ENCODE data around the gene SNX18. TPM values are rescaled to one million over a fixed set of nuclear protein-coding genes. Genes with fewer than 3 reads are reported as not detected.

The SNX18 gene
- polyA plus RNA-seq, 1 donor (not counting 4 experiments of a cell fraction or from before 2014, with no cell fraction given) = 7.4 TPM

GRCh38 chr5:54577528-54577927 lies 60.0 kb downstream of the SNX18 start:
- TF ChIP-seq EZH2 (IDR thresholded peaks at IDR 0.05; ENCODE audit: low read length) (no peak), CTCF (optimal IDR thresholded peaks at IDR 0.05 in 1 of 3, IDR thresholded peaks at IDR 0.05 in 1 of 3, conservative IDR thresholded peaks at IDR 0.05 in 1 of 3; ENCODE audit: extremely low read depth in 1 of 3, insufficient read depth in 2 of 3, low read length in 3 of 3) (no peak)
- H3K4me2 ChIP-seq (ENCODE audit: control insufficient read depth, extremely low read depth, insufficient read depth, low read depth, low read length) = no peak overlapping the region
- no peaks in the 10 kb centered on the region for H3K9me1 ChIP-seq (ENCODE audit: control insufficient read depth, extremely low read depth, insufficient read depth, low read length)
- no peaks in the 10 kb centered on the region for H4K20me1 ChIP-seq (ENCODE audit: control insufficient read depth, extremely low read depth, insufficient read depth, low read length)
- H3K27ac ChIP-seq (ENCODE audit: control insufficient read depth, insufficient read depth, low read length) = no peak overlapping the region
- dilution Hi-C loops (cut with MboI; ENCODE audit: extremely low pct_ligation_motif_present, low sequenced_read_pairs) = no loop called here
- no peak overlapping the region for H3K4me3 ChIP-seq (ENCODE audit: control insufficient read depth in 2 of 3, extremely low read depth in 1 of 3, insufficient read depth in 2 of 3, low read depth in 1 of 3, low read length in 3 of 3)
- no peak for DNase-seq (ENCODE audit: low read depth, low spot score)
- no peak for FAIRE-seq
- no peaks in the 10 kb centered on the region for H3K36me3 ChIP-seq (ENCODE audit: control insufficient read depth in 2 of 2, extremely low read depth in 1 of 2, insufficient read depth in 2 of 2, low read length in 2 of 2)
- H3K9ac ChIP-seq (ENCODE audit: control insufficient read depth, extremely low read depth, insufficient read depth, low read length) = no peak overlapping the region
- H3K9me3 ChIP-seq (ENCODE audit: control insufficient read depth, low read depth, low read length) = no peaks in the 10 kb centered on the region
- no peaks in the 10 kb centered on the region for H3K79me2 ChIP-seq (ENCODE audit: control insufficient read depth, insufficient read depth, low read length)
- peaks cover 6% of the 10 kb centered on the region for H3K27me3 ChIP-seq (ENCODE audit: control insufficient read depth, extremely low read depth, insufficient read depth, low read length)
- H2AFZ ChIP-seq (ENCODE audit: control insufficient read depth, low read length) = no peak overlapping the region
- H3K4me1 ChIP-seq (ENCODE audit: control insufficient read depth, extremely low read depth, insufficient read depth, low read length) = no peaks in the 10 kb centered on the region

DNA sequence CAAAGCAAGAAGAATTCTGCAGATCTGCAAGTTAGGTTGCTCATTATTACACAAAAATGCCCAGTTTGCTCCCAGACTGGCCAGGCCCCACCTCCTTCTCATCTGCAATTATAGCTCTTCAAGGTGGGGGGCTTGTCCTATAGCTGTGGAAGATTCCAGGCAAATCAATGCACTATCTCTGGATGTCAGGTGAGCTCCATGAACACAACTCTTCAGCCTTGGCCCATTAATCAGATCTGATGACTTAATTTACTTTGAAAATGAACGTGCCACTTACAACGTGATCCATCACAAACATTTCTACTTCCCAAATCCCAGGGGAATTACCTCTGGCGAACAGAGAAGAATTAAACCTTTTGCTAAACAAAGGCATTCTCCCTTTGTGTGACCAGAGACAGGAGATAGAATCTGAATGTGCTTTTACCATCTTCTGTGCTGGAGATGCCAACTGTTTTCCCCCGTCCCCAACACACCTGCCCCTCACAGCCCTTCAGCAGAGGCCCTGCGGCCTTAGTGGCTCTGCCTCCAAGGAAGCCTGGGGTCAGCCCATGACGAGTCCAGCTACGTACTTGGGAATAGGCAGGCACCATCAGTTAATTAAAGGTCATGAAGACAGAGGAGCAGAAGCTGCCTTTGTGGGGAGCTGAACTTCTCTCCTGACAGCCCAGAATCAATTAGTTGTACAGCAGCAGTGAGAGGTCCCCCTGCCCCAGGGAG lies 60.5 kb downstream of the SNX18 start:
- Histone ChIP-seq H4K20me1 (ENCODE audit: control insufficient read depth, extremely low read depth, insufficient read depth, low read length) (no peaks in the 10 kb centered on the region), H3K27ac (ENCODE audit: control insufficient read depth, insufficient read depth, low read length) (no peak overlapping the region), H3K36me3 (ENCODE audit: control insufficient read depth in 2 of 2, extremely low read depth in 1 of 2, insufficient read depth in 2 of 2, low read length in 2 of 2) (no peaks in the 10 kb centered on the region), H3K9ac (ENCODE audit: control insufficient read depth, extremely low read depth, insufficient read depth, low read length) (no peak overlapping the region), H3K4me2 (ENCODE audit: control insufficient read depth, extremely low read depth, insufficient read depth, low read depth, low read length) (no peak overlapping the region), H2AFZ (ENCODE audit: control insufficient read depth, low read length) (no peak overlapping the region), H3K27me3 (ENCODE audit: control insufficient read depth, extremely low read depth, insufficient read depth, low read length) (peaks cover 6% of the 10 kb centered on the region), H3K9me3 (ENCODE audit: control insufficient read depth, low read depth, low read length) (no peaks in the 10 kb centered on the region), H3K4me1 (ENCODE audit: control insufficient read depth, extremely low read depth, insufficient read depth, low read length) (no peaks in the 10 kb centered on the region), H3K9me1 (ENCODE audit: control insufficient read depth, extremely low read depth, insufficient read depth, low read length) (no peaks in the 10 kb centered on the region), H3K4me3 (ENCODE audit: control insufficient read depth in 2 of 3, extremely low read depth in 1 of 3, insufficient read depth in 2 of 3, low read depth in 1 of 3, low read length in 3 of 3) (no peak overlapping the region), H3K79me2 (ENCODE audit: control insufficient read depth, insufficient read depth, low read length) (no peaks in the 10 kb centered on the region)
- DNase-seq (ENCODE audit: low read depth, low spot score) (no peak), FAIRE-seq (no peak)
- dilution Hi-C loops (cut with MboI; ENCODE audit: extremely low pct_ligation_motif_present, low sequenced_read_pairs) = no loop called here
- TF ChIP-seq EZH2 (IDR thresholded peaks at IDR 0.05; ENCODE audit: low read length) = no peak
- TF ChIP-seq CTCF (optimal IDR thresholded peaks at IDR 0.05 in 1 of 3, IDR thresholded peaks at IDR 0.05 in 1 of 3, conservative IDR thresholded peaks at IDR 0.05 in 1 of 3; ENCODE audit: extremely low read depth in 1 of 3, insufficient read depth in 2 of 3, low read length in 3 of 3) = no peak

Measured in keratinocyte (primary cell).